Stimulated activated CD8-positive, alpha-beta memory T cell treated with anti-CD3 and anti-CD28 coated beads, Interleukin-2, amount 100 ng/mL, for 48 hours (primary cell): Measurements from ENCODE around the gene AIDA.

Source experiments
- DNase-seq, 2 donors: peaks; one replicate each; pipeline ENCODE4 v3.0.0-alpha.2; 2020; ENCODE audit warnings: low read depth in 2 of 2

Gene AIDA

GRCh38 chr1:222652676-222653075 is 59.6 kb downstream of the AIDA start:
- no peak for DNase-seq

GRCh38 chr1:222644636-222644980 is 67.7 kb downstream of the AIDA start:
- no peak for DNase-seq

GRCh38 chr1:222643938-222644635 is 68.2 kb downstream of the AIDA start:
- DNase-seq, result peak; percentile 94 to 96

GRCh38 chr1:222643606-222643937 is 68.7 kb downstream of the AIDA start:
- no peak for DNase-seq

GRCh38 chr1:222642468-222642867 is 69.8 kb downstream of the AIDA start:
- DNase-seq, result no peak

GRCh38 chr1:222641269-222641948 is 70.9 kb downstream of the AIDA start:
- DNase-seq, result no peak

- no peak for DNase-seq
Observed at GRCh38 chr1:222634180-222635013, 77.9 kb downstream of the AIDA start.

GRCh38 chr1:222632749-222633148 is 79.5 kb downstream of the AIDA start:
- no peak for DNase-seq

GRCh38 chr1:222631611-222632208 is 80.6 kb downstream of the AIDA start:
- DNase-seq, result no peak

- no peak for DNase-seq
Observed at GRCh38 chr1:222629921-222630535, 82.3 kb downstream of the AIDA start.

- no peak for DNase-seq
Observed at GRCh38 chr1:222627232-222627631, 85.1 kb downstream of the AIDA start.

- DNase-seq, result no peak
Observed at GRCh38 chr1:222624214-222624613, 88.1 kb downstream of the AIDA start.

GRCh38 chr1:222623458-222623857 is 88.8 kb downstream of the AIDA start:
- no peak for DNase-seq

GRCh38 chr1:222622765-222623164 is 89.5 kb downstream of the AIDA start:
- no peak for DNase-seq

GRCh38 chr1:222620566-222620965 is 91.7 kb downstream of the AIDA start:
- no peak for DNase-seq

- no peak for DNase-seq
Observed at GRCh38 chr1:222618880-222619596, 93.3 kb downstream of the AIDA start.
